HepG2 (cell line): Measurements from ENCODE around the gene GIPC2. TPM values are rescaled to one million over a fixed set of nuclear protein-coding genes. Genes with fewer than 3 reads are reported as not detected.

Experiments used
- ARID5B ChIP-seq: IDR thresholded peaks from 2 replicates; pipeline ENCODE4 v1.4.0; 2020; ENCODE audit warnings: mild to moderate bottlenecking, missing genetic modification reagents
- ELF4 ChIP-seq: sonication (generic); formaldehyde crosslinking; IDR thresholded peaks from 2 replicates; pipeline ENCODE4 v1.5.0; 2020; ENCODE audit warnings: missing genetic modification reagents, mild to moderate bottlenecking, moderate library complexity, borderline replicate concordance
- ETV6 ChIP-seq: sonication (generic); formaldehyde crosslinking; conservative IDR thresholded peaks from 2 replicates; pipeline ENCODE4 v1.4.0; 2020; ENCODE audit warnings: missing genetic modification reagents
- EZH2 ChIP-seq: conservative IDR thresholded peaks from 2 replicates; pipeline ENCODE4 v1.6.1; 2012; ENCODE audit warnings: mild to moderate bottlenecking, low read depth, low read length, moderate library complexity
- HIC2 ChIP-seq: sonication (generic); formaldehyde crosslinking; IDR thresholded peaks from 2 replicates; pipeline ENCODE4 v1.9.0; 2022; ENCODE audit warnings: low read depth, missing genetic modification reagents
- HNF4A ChIP-seq: sonication (generic); formaldehyde crosslinking; IDR thresholded peaks from 2 replicates; pipeline ENCODE4 v1.4.0; 2020; ENCODE audit warnings: missing genetic modification reagents
- HNRNPLL ChIP-seq: fragments of 200-400 bp; formaldehyde crosslinking; IDR thresholded peaks from 2 replicates; pipeline ENCODE4 v1.6.1; 2017; ENCODE audit warnings: mild to moderate bottlenecking, low read depth, low read length; ENCODE audit not compliant: poor library complexity, severe bottlenecking
- HOMEZ ChIP-seq: IDR thresholded peaks from 2 replicates; pipeline ENCODE4 v1.6.1; 2016; ENCODE audit warnings: low read depth
- JARID2 ChIP-seq: sonication (generic); formaldehyde crosslinking; IDR thresholded peaks from 2 replicates; pipeline ENCODE4 v1.8.1; 2023; ENCODE audit warnings: missing genetic modification reagents, inconsistent platforms; ENCODE audit not compliant: insufficient replicate concordance
- KLF12 ChIP-seq: sonication (generic); formaldehyde crosslinking; IDR thresholded peaks from 2 replicates; pipeline ENCODE4 v1.4.0; 2020; ENCODE audit warnings: missing genetic modification reagents, borderline replicate concordance
- RCOR2 ChIP-seq: IDR thresholded peaks from 2 replicates; pipeline ENCODE4 v1.6.1; 2016; ENCODE audit warnings: missing biosample characterization, missing genetic modification reagents
- SRSF1 ChIP-seq: fragments of 200-400 bp; formaldehyde crosslinking; optimal IDR thresholded peaks from 2 replicates; pipeline ENCODE3; 2017; ENCODE audit warnings: mild to moderate bottlenecking, low read depth, low read length, moderate library complexity
- TERF1 ChIP-seq: sonication (generic); formaldehyde crosslinking; IDR thresholded peaks from 2 replicates; pipeline ENCODE4 v1.8.0; 2022; ENCODE audit warnings: mild to moderate bottlenecking, missing genetic modification reagents, moderate library complexity
- ZBTB2 ChIP-seq: sonication (generic); formaldehyde crosslinking; IDR thresholded peaks from 2 replicates; pipeline ENCODE4 v1.8.0; 2022; ENCODE audit warnings: low read depth, missing genetic modification reagents
- ZNF383 ChIP-seq: sonication (generic); formaldehyde crosslinking; IDR thresholded peaks from 2 replicates; pipeline ENCODE4 v1.4.0; 2020; ENCODE audit warnings: missing genetic modification reagents, mild to moderate bottlenecking, borderline replicate concordance
- ZNF562 ChIP-seq: sonication (generic); formaldehyde crosslinking; IDR thresholded peaks from 2 replicates; pipeline ENCODE4 v1.8.0; 2022; ENCODE audit warnings: missing genetic modification reagents, borderline replicate concordance
- polyA plus RNA-seq, 8 experiments: library from polyadenylated mRNA; depleted of rRNA in 3 of 8; stranded (reverse) in 7 of 8; unstranded in 1 of 8; fragments of >200 nt; fragmentation: Illumina TruSeq in 4 of 8; extraction: Trizol in 4 of 8; gene quantifications; 2 replicates each; pipeline versions ENCODE4 v1.2.1 to v1.2.3, GENCODE V29; 2011 to 2016; ENCODE audit warnings: low read depth in 4 of 8, missing spikeins in 1 of 8, mixed read lengths in 1 of 8; ENCODE audit not compliant: insufficient read depth in 1 of 8
- total RNA-seq, 5 experiments: library from RNA; depleted of rRNA; stranded (reverse); fragments of >200 nt; fragmentation: Illumina TruSeq; extraction: Trizol; gene quantifications; 2 replicates each; pipeline ENCODE4 v1.2.3, GENCODE V29; 2016; ENCODE audit warnings: low read depth in 1 of 5
- TF ChIP-seq, protein P1 (sequence below): IDR thresholded peaks from 2 replicates; pipeline ENCODE4 v1.6.1; 2016; ENCODE audit warnings: control low read depth

GIPC2 gene
- total and polyA plus RNA-seq, 2 of the 13 experiments (the other 11 are each of a cell fraction or from before 2014, with no cell fraction given): 6.1 to 21.6 TPM

GRCh38 chr1:78045926-78046778 lies at the start of gene GIPC2 (continued):
- TF ChIP-seq SRSF1: peak; percentile 51
- no peak for TF ChIP-seq ZBTB2 (CRISPR knock-in tag)
- 0 out of 2 replicates have a peak, but pooled peaks have one; percentile 39 for TF ChIP-seq ETV6 (CRISPR knock-in tag)
- no peak for TF ChIP-seq EZH2
- TF ChIP-seq HNF4A (CRISPR knock-in tag): peak; percentile 89
- TF ChIP-seq KLF12: no peak
- TF ChIP-seq, protein P1, sequence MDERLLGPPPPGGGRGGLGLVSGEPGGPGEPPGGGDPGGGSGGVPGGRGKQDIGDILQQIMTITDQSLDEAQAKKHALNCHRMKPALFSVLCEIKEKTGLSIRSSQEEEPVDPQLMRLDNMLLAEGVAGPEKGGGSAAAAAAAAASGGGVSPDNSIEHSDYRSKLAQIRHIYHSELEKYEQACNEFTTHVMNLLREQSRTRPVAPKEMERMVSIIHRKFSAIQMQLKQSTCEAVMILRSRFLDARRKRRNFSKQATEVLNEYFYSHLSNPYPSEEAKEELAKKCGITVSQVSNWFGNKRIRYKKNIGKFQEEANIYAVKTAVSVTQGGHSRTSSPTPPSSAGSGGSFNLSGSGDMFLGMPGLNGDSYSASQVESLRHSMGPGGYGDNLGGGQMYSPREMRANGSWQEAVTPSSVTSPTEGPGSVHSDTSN (CRISPR knock-in tag): no peak
- no peak for TF ChIP-seq ZNF562 (CRISPR knock-in tag)
- peak; percentile 40; the same call in 1 of the 2 replicates for TF ChIP-seq HOMEZ
- TF ChIP-seq RCOR2 (CRISPR knock-in tag): no peak
- peak; percentile 95 for TF ChIP-seq HNRNPLL
- peak; percentile 85 for TF ChIP-seq ARID5B (CRISPR knock-in tag)
- TF ChIP-seq TERF1 (CRISPR knock-in tag): no peak
- no peak for TF ChIP-seq JARID2 (CRISPR knock-in tag)
- no peak for TF ChIP-seq ZNF383
- no peak for TF ChIP-seq ELF4 (CRISPR knock-in tag)
- TF ChIP-seq HIC2 (CRISPR knock-in tag): no peak
